Smooth muscle cell of bladder (primary cell): Measurements from ENCODE around the gene MAEL. TPM values are rescaled to one million over a fixed set of nuclear protein-coding genes. Genes with fewer than 3 reads are reported as not detected.

Experiments used
- total RNA-seq: library from RNA; depleted of rRNA; stranded (reverse); fragments of >200 nt; gene quantifications from 2 replicates; pipeline ENCODE4 v1.2.3, GENCODE V29; 2014

Gene MAEL
- under 0.01 TPM in 1 of 2 replicates, not detected in the other for total RNA-seq

DNA sequence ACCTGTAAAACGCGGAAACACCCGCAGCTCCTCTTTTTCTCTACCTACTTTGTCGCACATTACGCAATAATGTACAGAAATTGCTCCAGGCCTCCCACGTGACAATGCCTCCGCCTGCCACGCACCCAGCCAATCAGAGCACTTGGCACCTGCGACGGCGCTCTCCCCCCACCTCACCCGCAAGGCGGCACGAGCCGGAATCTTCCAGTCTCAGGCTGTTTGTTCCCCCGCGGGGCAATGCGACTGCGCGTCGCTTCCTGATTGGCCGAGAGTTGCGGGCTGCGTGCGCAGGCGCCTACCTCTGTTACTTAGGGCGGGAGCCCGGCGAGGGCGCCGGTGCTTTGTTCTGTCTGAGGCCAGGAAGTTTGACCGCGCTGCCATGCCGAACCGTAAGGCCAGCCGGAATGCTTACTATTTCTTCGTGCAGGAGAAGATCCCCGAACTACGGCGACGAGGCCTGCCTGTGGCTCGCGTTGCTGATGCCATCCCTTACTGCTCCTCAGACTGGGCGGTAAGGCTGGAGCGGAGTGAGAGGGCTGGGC lies at the start of gene MAEL:
MAEL (plus strand) TSS at position 307 of the 542 bp plus-strand sequence; CDS start at position 380, 73 bp downstream.

GRCh38 chr1:166975361-166976129 lies 13.5 kb upstream of the MAEL start, which contains the start of gene ILDR2:
Gene ILDR2 (minus strand): TSS chr1:166975540. CDS start chr1:166975268, 272 bp downstream.

Other genes with a start within 250 kb of the MAEL start
- gene POGK, start 149.8 kb upstream of the MAEL start, total RNA-seq, result 15.6 and 18.1 TPM in 2 replicates
- 8.4 and 9.7 TPM in 2 replicates for gene TADA1, start 113.0 kb upstream of the MAEL start, total RNA-seq
- under 0.01 TPM in 2 replicates for gene ILDR2, start 13.7 kb upstream of the MAEL start, total RNA-seq
- not detected in 2 replicates for gene GPA33, start 101.1 kb downstream of the MAEL start, total RNA-seq
- not detected in 2 replicates for gene STYXL2, start 104.8 kb downstream of the MAEL start, total RNA-seq
- 2.4 and 2.8 TPM in 2 replicates for gene POU2F1, start 231.6 kb downstream of the MAEL start, total RNA-seq